SK-N-SH treated with all-trans-retinoic acid at 6 μM for 48 hours (cell line): Measurements from ENCODE around the gene SLC28A2.

Experiments
- ARNTL ChIP-seq: fragments of 450-650 bp; formaldehyde crosslinking; IDR thresholded peaks from 2 replicates; pipeline ENCODE4 v1.5.0; 2020; ENCODE audit warnings: low read depth, mild to moderate bottlenecking, moderate library complexity, borderline replicate concordance
- CREB5 ChIP-seq: fragments of 250-450 bp; sonication (Bioruptor Pico); IDR thresholded peaks from 2 replicates; pipeline ENCODE4 v1.5.1; 2020; ENCODE audit warnings: low read depth, mild to moderate bottlenecking, moderate library complexity
- GLIS3 ChIP-seq: fragments of 250-450 bp; sonication (Bioruptor Pico); IDR thresholded peaks from 2 replicates; pipeline ENCODE4 v1.5.0; 2020; ENCODE audit warnings: mild to moderate bottlenecking, moderate library complexity
- ISL1 ChIP-seq: fragments of 250-450 bp; sonication (Bioruptor Pico); IDR thresholded peaks from 2 replicates; pipeline ENCODE4 v2.1.2; 2022; ENCODE audit warnings: mild to moderate bottlenecking, moderate library complexity
- PATZ1 ChIP-seq: fragments of 250-450 bp; sonication (Bioruptor Pico); IDR thresholded peaks from 2 replicates; pipeline ENCODE4 v1.8.0; 2020; ENCODE audit warnings: mild to moderate bottlenecking, moderate library complexity, borderline replicate concordance
- POU6F1 ChIP-seq: fragments of 250-450 bp; sonication (Bioruptor Pico); IDR thresholded peaks from 2 replicates; pipeline ENCODE4 v1.8.0; 2021; ENCODE audit warnings: low read depth, mild to moderate bottlenecking, moderate library complexity, borderline replicate concordance
- TSHZ2 ChIP-seq: fragments of 250-450 bp; sonication (Bioruptor Pico); IDR thresholded peaks from 2 replicates; pipeline ENCODE4 v1.5.0; 2020; ENCODE audit warnings: mild to moderate bottlenecking, moderate library complexity
- ZFP30 ChIP-seq: fragments of 450-650 bp; formaldehyde crosslinking; IDR thresholded peaks from 2 replicates; pipeline ENCODE4 v1.5.0; 2022; ENCODE audit warnings: mild to moderate bottlenecking, moderate library complexity
- ZNF565 ChIP-seq: fragments of 450-650 bp; formaldehyde crosslinking; conservative IDR thresholded peaks from 2 replicates; pipeline ENCODE4 v1.5.0; 2020; ENCODE audit warnings: low read depth, mild to moderate bottlenecking, moderate library complexity

- TF ChIP-seq ZNF565 (CRISPR knock-in tag) = no peak
- TF ChIP-seq POU6F1 (CRISPR knock-in tag) = no peak
- no peak for TF ChIP-seq CREB5 (CRISPR knock-in tag)
- no peak for TF ChIP-seq GLIS3
- no peak for TF ChIP-seq ARNTL (CRISPR knock-in tag)
- TF ChIP-seq TSHZ2 (CRISPR knock-in tag) = no peak
- TF ChIP-seq ZFP30 (CRISPR knock-in tag) = no peak
- TF ChIP-seq PATZ1 (CRISPR knock-in tag) = no peak
- no peak for TF ChIP-seq ISL1 (CRISPR knock-in tag)
Measured at GRCh38 chr15:45320581-45321205, 68.7 kb downstream of the SLC28A2 start.
